Measurements from ENCODE around the gene LINGO4.

LINGO4 gene, protein sequence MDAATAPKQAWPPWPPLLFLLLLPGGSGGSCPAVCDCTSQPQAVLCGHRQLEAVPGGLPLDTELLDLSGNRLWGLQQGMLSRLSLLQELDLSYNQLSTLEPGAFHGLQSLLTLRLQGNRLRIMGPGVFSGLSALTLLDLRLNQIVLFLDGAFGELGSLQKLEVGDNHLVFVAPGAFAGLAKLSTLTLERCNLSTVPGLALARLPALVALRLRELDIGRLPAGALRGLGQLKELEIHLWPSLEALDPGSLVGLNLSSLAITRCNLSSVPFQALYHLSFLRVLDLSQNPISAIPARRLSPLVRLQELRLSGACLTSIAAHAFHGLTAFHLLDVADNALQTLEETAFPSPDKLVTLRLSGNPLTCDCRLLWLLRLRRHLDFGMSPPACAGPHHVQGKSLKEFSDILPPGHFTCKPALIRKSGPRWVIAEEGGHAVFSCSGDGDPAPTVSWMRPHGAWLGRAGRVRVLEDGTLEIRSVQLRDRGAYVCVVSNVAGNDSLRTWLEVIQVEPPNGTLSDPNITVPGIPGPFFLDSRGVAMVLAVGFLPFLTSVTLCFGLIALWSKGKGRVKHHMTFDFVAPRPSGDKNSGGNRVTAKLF

DNA sequence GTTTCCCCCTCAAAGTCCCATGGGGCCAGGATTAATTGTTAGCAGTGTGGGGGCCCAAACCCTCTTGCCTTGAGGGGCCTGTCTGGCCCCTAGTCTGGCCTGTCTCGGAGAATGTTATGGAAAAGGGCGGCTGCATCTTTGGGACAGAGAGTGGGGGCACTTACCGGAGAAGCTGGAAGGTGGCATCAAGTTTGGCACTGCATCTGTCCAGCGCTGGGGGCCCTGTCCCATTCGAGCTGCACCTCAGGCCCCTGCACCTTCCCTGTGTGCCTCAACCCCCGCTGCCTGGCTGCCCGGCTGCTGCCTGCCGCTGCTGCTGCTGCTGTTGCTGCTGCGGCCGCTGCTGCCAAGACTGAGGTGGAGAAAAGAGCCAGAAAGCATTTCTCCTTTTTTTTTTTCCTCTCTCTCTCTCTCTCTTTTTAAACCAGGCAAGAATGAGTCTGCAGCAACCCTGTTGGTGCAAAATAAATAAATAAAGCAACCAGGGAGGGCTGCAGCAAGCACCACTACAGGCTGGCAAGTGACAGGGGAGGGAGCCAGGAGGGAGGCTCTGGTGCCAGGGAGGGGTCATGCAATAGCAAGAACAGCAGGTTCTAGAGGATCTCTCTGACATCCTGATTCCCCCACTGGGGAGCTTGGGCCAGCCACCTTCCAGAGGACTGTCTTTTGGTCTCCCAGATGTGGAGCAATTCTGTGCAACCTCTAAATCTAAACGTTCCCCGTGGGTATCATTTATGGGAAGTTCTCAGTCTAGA lies at the start of gene LINGO4:
Gene LINGO4 (minus strand): TSS at position 354 of the 755 bp plus-strand sequence. CDS start 2,715 bp downstream, outside the sequence.
- DNase-seq: no peak

DNA sequence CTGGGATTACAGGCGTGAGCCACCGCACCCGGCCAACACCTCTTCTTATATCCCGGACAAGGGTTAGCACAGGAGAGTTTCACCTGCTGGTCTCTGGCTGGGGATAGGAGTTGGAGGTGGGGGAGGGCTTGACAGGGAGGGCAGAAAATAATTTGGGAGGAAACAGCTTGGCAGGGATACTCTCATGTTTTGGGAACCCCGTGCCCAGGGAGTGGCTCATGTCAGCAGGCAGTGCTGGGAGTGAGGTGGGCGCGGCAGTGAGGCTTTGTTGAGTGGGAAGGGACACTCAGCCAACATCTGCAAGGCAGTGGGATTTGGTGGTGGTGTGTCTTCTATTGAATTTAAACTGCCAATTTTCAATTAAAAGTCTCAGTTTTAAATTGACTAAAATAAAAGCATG lies 49.4 kb upstream of the LINGO4 start:
- DNase-seq: no peak

DNA sequence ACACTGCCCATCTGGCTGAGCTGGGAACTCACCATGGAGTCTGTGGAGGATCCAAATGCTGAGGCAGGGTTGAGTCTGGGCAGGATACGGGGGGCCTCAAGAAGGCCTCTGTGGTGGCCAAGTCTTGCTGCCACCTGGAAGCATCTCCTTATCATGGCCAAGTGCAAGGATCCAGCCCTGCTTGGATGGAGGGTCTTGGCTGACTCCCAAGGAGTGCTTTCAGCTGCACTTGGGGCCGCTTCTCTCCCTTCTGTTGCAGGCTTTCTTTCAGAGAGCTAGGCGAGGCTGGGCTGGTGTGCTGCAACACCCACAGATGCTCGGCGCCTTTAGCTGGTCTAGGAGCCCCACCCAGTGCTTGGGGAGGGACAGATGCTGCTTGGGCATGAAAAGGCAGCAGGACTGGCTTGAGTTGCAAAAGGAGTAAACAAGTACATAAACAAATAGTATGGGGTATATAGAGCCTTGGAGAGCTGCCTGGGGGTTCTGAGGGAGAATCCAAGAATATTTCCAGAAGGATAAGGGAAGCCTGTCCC lies 48.3 kb upstream of the LINGO4 start, which contains the start of gene THEM5:
Gene THEM5 (minus strand): TSS at position 302 of the 533 bp plus-strand sequence. CDS start 147 bp downstream, at position 155.
- DNase-seq: no peak

DNA sequence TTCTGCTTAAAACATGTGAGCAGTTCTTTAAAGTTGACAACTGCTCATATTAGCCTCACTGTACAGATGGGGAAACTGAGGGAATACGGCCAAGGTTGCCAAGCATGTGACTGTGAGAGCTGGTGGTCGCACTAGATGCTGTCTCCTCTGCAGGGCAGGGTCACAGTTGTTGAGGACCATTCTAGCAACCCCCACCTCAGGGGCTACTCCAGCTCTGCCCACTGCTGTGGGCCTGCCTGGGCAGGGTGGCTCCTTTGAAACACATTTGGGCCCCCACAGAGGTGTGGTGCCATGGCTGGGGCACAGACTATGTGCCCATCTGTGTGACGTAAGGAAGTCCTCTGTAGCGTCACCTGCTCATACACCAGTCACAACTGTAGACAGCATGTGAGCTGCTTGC lies 47.5 kb upstream of the LINGO4 start:
- DNase-seq: no peak

DNA sequence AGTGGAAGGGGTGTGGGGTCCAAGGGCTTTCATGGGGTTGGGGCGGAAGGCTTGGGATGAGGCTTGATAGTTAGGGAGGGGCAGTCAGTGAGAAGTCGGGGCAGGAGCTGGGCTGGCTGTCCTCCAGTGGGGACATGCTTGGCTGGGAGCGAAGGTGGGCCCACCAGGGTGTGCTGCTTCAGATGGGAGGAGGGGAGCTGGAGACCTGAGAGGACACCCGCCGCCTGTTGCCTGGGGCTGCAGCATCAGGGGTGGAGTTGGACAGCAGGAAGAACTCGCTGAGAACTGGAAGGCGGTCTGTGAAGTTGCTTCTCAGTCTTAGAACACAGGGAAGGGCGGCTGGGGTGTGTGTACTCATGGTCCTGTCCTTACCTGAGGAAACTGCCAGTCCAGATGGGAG lies 46.7 kb upstream of the LINGO4 start:
- no peak for DNase-seq

DNA sequence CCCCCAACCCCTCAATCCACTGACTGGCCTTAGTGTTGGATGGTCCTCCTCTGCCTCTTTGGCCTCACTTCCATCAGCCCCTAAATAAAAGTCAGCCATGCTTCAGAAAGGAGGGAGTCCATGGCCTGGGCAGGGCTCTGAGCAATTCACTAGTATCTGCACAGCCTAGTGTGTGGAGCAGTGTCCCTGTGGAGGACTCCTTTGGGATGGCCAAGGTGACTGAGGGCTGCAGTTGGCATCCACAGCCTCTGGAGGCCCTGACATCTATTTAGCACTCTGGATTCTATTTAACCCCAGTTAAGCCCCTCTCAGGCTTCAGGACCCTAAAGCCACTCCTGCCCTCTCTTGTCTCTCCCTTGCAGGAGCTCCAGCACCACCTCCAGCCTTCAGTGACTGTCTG lies 44.7 kb upstream of the LINGO4 start:
- no peak for DNase-seq

DNA sequence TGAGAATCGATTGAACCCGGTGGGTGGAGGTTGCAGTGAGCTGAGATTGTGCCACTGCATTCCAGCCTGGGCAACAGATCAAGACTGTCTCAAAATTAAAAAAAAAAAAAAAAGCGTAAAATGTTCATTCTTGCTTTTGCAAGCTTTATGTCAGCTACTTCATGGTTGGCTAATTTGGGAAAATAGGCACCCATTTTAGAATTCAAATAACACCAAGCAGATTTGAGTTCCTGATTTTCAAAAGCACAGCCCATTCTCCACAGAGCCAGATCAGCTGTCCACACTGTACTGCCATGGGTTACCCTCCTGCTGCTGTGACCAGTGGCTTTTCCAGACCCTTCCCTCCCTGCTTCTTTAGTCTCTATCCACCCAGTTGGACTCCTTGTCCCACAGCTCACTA lies 43.9 kb upstream of the LINGO4 start:
- DNase-seq: no peak

DNA sequence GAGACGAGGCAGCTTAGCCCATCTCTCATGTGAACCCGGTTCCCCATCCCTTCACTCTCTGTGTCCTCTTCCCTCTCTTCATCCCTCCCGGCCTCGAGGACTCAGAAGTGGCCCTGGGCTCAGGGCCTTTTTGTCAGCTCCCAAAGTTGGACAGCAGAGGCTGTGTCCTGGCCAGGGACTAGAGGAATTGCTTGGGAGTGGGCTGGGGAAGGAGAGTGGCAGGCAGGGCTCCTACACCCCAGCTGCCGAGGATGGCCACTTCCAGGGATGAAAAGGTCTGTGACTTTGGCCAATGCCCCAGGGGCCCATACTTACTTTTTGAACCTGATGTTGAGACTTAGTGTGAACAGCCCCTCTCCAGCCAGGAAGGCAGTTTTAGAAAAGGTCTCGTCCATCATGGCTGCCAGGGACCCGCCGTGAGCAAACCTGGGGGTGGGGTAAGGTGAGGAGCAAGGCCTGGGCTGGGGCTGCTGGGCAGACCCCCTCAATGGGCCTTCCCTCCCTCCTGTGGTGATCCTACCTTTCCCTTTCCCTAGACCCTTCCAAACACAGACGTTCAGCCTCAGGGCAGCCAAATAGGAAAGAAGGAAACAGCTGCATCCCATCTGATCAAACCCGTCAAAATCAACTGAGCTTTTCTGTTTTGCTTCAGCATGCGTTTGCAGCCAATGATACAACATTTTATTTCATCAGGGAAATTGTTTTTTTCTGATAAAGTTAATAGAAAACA lies 42.8 kb upstream of the LINGO4 start:
- DNase-seq: no peak

DNA sequence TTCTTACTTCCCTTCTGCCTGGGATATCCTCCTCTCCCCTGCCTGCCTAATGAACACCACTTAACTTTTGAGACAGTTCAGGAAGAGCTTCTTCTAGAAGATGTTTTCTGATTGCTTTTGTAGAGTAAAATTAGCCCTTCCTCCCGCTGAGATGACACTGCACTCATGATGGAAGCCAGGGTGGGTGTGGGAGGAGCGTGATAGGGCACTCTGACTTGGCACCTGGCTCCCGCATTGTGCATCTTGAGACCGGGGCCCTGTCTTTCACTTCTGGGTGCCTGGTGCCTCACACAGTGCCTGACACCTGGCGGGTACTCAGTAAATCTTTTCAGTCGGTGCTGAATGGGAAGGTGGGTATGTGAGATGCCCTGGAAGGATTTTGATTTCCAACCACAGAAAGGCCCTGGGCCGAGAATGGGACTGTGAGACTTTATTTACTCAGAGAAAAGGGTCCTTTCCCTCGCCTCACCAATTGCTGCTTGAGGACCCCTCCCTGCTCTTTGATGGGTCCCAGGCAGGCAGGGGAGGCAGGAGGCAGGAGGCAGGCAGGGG lies 41.5 kb upstream of the LINGO4 start:
- DNase-seq: no peak

DNA sequence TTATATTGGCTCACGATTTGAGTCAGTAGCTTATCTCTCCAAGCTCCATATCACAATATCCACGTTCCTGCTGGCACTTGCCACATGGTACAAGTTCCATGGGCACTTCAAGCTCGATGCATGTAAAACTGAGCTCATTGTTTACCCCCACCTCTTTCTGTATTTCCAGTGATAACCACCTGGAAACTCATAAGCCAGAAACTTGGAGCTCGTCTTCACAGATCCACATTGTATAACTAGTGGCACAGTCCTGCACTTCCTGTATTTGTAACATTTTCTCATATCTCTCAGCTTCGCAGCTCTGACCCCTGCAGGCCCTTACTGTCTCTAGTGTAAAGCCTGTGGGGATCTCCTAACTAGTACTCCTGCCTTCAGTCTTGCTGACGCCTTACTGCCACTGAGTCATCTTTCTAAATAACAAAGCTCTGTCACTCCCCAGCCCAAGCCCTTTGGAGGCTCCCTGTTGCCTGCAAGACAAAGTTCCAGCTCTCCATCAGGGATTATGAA lies 40.9 kb upstream of the LINGO4 start:
- DNase-seq: no peak

DNA sequence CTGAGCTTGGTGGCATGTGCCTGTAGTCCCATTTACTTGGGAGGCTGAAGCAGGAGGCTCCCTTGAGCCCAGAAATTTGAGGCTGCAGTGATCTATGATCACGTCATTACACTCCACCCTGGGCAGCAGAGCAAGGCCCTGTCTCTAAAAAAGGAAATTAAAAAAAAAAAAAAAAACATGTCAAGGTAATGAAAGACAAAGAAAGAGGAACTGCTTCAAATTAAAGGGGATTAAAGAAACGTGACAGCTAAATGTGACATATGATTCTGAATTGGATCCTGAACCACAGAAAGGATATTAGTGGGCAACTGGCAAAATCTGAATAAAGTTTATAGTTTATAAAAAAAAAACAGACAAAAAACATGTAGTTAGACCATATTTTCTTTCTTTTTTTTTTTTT lies 38.2 kb upstream of the LINGO4 start:
- DNase-seq: no peak

DNA sequence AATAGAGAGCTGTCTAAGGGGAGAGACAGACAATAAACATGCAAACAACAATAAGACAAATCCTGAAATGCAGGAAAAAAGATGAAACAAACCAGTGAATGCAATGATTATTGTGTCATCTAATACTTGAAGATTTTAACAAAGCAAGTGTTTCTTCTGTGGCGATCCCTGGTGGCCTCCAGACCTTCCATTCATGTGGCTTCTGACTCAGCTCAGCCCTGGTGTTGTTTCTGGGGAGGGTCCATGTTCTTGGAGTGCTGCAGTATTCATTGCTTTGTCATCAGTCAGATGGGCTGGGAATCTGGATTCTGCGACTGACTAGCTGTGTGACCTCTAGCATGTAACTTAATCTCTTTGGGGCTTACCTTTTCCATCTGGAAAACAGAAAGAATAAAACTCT lies 35.9 kb upstream of the LINGO4 start:
- no peak for DNase-seq

DNA sequence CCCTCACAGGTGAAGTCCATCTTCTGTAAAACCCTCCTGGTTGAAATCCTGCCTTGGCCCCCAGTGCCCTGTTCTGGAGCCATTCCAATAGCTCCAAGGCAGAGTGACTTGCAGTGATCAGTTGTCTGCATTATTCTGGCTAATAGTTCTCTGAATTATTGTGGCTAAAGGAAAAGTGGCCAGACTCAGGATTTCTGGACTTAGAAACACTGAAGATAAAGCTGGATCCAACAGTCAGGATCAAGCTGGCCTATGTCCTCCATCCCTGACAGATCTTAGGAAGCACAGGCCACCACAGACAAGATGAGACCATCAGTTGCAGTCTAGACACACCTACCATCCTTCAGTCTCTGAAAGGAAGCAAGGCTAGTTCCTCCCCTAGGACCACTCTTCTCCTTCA lies 35.2 kb upstream of the LINGO4 start:
- no peak for DNase-seq

DNA sequence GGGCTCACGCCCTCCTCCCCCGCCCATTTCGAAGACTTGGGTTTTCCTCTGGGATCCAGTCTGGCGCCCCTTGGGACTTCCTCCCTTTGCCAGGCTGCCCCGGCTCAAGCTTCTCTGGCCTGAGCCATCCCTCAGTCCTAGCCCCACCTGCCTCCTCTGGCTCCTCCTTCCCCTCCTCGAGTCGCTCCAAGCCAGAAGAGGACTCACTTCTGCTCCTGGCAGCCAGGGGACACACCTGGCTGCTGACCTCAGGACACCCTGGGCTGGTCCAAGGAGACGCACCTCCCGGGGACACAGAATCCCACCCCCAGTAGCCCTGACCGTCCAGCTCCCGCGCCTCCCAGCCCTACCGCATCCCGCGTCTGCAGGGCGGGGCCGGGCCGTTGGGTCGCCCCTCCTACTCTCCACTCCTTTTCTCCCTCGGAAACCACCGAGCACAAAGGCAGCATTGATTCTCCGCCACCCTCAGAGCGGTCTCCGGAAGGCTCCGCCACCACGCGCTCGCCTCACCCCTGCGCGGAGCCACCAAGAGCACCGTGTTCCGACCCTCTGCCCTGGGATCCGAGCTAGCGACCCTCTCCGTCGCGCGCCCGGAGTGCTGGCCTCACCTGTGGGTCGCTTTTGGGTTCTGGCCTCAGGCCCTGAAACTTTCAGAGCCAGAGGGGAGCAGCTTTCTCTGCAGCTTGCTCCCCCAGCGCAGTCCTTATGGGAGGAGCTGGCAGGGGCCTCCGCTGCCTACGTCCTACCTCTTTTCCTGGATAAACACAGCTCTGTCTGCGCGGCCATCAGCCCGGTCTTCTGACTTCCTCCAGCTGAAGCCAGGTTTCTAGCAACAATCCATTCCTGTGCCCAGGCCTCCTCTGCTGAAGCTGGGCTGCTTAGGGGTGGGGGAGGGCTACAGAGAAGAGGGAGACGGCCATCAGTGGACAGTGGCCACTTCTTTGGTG lies 34.5 kb upstream of the LINGO4 start, which contains the start of gene C2CD4D:
Gene C2CD4D (minus strand): TSS at position 364 of the 947 bp plus-strand sequence. CDS start 831 bp downstream, outside the sequence.
- peak; percentile 83 to 85 for DNase-seq

DNA sequence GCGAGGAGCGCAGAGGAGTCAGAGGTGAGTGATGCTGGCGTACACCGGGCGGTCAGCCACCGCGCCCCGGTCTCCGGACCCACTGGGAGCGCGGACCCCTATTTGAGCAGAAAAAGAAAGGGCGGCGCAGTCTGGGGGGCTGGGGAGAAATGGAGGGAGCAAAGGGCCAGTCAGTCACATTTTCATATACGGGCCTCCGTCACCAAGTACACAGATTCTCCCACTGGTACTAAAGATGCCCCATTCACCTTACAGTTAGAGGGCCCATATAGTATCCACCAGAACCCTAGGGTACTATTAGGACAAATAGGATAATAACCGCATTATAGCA lies 33.8 kb upstream of the LINGO4 start:
- DNase-seq: no peak

DNA sequence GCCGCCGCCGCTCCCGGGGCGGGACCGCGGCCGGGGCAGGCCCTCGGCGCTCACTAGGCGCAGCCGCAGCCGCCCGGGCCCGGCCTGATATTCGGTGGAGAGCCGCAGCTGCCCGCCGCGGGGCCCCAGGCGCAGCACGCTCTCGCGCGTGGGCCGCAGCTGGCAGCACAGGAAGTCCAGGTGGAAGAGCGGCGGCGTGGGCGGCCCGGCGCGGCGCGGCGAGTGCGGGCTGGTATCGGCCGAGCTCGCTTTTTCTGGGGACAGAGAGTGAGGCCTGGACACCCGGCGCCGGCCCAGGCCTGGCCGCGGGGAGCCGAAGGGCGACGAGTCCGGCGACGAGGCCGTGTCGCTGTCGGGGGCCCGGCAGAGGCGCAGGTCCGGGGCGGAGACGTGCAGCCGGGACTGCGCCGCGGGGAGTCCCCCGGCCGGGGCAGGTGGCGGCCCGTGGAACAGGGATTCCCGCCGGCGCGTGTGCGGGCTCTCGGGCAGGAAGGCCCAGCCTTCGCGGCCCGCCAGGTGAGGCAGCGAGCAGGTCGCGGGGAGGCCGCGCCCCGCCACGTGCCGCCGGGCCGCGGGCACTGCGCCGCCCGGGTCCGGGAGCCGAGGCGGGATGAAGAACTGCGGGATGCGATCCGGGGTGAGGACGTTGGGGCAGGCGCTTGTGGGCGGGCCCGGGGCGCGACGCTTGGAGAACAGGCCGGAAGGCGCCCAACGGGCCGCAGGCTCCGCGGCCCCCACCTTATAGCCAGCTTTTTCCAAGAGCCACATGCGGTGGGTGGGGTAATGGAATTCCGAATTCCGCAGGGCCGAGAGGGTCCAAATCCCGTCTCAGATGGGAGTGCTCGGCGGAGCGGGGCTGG lies 33.2 kb upstream of the LINGO4 start:
- DNase-seq: no peak

DNA sequence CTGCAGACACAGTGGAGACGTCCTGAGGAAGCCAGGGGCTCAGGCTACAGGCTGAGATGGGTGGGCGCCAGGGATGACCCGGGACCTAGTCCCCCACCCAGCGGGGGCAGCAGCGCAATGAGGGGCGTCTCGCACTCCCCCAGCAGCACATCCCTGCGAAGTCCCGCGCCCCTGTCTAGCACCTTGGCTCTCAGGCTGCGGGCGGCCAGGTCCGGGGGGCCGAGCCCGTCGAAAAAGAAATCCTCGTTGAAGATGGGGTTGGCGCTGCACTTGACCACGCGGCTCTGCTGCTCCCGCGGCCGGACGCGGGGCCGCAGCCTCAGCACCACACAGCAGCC lies 32.6 kb upstream of the LINGO4 start:
- DNase-seq: no peak

DNA sequence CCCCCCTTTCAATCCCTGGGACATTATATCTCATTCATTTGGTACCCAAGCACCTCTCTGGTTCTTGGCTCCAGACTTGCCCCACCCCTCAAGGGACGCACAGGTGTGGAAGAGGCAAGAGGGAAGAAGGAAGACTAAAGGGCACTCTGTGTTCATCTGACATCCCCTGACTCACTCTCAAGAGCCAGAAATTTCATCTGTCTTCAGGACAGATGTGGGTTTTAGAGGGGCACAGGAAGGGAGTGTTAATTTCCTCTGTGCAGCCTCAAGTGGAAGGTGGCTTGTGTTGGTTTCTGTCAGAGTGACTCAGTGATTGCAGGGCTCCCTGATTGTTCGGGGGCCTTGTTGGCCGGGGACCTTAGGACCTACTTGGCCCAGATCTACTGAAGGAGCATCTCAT lies 32.0 kb upstream of the LINGO4 start:
- DNase-seq: no peak

DNA sequence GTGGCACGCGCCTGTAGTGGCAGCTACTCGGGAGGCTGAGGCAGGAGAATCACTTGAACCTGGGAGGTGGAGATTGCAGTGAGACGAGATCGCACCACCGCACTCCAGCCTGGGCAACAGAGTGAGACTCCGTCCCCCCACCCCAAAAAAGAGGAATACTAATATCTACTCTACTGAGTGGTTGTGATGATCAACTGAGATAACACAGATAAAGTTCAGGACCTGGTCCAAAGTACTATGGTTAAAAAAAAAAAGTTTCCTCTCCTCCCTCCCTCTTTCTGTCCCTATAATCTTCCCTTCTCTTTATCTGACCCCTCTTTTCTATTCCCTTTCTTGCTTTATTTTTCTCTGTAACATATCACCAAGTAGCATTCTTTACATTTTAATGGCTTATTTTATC lies 30.4 kb upstream of the LINGO4 start:
- no peak for DNase-seq

DNA sequence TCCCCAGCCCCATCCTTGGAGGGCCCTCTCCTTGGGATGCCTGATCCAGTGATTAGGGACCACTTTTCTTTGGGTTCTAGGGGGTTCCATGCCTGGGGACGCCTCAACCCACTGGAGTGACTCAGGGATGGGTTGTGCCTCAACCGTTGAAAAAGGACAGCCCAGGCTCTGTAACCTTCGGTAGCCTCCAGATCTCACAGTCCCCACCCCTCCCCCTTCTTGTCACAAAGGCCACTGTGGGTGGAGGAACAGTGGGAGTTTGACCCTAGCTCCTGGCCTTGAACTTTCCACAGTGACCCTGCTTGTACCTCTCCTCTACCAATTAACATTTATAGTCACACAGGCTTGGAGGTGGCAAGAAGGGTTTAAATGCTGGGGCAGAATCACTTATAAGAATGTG lies 29.0 kb upstream of the LINGO4 start:
- DNase-seq: no peak

Data from hippocampal formation (tissue), 2 donors.